D721Med (cell line): ENCODE results near the gene KCNQ2.

Experiments
- DNase-seq: peaks from one replicate; pipeline ENCODE4 v3.0.0; 2011; ENCODE audit warnings: low spot score; ENCODE audit not compliant: insufficient read length
- FAIRE-seq: peaks from 2 replicates; lab custom pipeline; 2011; peaks lifted over from hg19 to GRCh38; lab: Jason Lieb, UNC
- CTCF ChIP-seq: IDR thresholded peaks from 2 replicates; pipeline ENCODE4 v1.5.1; 2012; ENCODE audit warnings: mild to moderate bottlenecking, control low read depth; ENCODE audit not compliant: insufficient read depth; ENCODE audit errors: missing control alignments

Gene KCNQ2

GRCh38 chr20:63425846-63426485, 46.5 kb downstream of the KCNQ2 start:
- no peak for TF ChIP-seq CTCF
- DNase-seq = no peak
- FAIRE-seq = no peak

- no peak for TF ChIP-seq CTCF
- DNase-seq (no peak), FAIRE-seq (no peak)
Measured at GRCh38 chr20:63424613-63425012, 47.8 kb downstream of the KCNQ2 start.

- FAIRE-seq (no peak), DNase-seq (no peak)
- TF ChIP-seq CTCF = no peak
Measured at GRCh38 chr20:63423751-63424150, 48.7 kb downstream of the KCNQ2 start.

GRCh38 chr20:63422653-63423052, 49.8 kb downstream of the KCNQ2 start:
- no peak for TF ChIP-seq CTCF
- DNase-seq (no peak), FAIRE-seq (no peak)

- DNase-seq = no peak
- TF ChIP-seq CTCF = no peak
- no peak for FAIRE-seq
Measured at GRCh38 chr20:63421913-63422312, 50.5 kb downstream of the KCNQ2 start.

- no peak for FAIRE-seq
Measured at GRCh38 chr20:63421094-63421692, 51.3 kb downstream of the KCNQ2 start.

More at GRCh38 chr20:63421094-63421692, 51.3 kb downstream of the KCNQ2 start:
- no peak for TF ChIP-seq CTCF
- no peak for DNase-seq
